ENCODE results near the gene WNT7B. TPM values are rescaled to one million over a fixed set of nuclear protein-coding genes. Genes with fewer than 3 reads are reported as not detected.

Gene WNT7B
- total RNA-seq, 1 experiment from 2014 or later, result 0.33 TPM

GRCh38 chr22:46024136-46024840 lies 47.3 kb upstream of the WNT7B start (continued):
- TF ChIP-seq ATF6 (CRISPR knock-in tag; IDR thresholded peaks at IDR 0.05) (no peak), ESRRA (CRISPR knock-in tag; IDR thresholded peaks at IDR 0.05; ENCODE audit: borderline replicate concordance) (no peak), HMGA2 (CRISPR knock-in tag; IDR thresholded peaks at IDR 0.05) (no peak)

- DNase-seq (ENCODE audit: low spot score) (peak; percentile 7), ATAC-seq (no peak)
- no peak overlapping the region for H3K27ac Mint-ChIP-seq
- POLR2A ChIA-PET, result no interaction called here
- H3K27me3 Mint-ChIP-seq (ENCODE audit: low read depth), result peaks cover 45% of the 10 kb centered on the region
- CTCF ChIA-PET, result interaction anchor here (0.6 to 1.8 kb wide), 3 partner anchors 11 to 42 kb away, joined by 3 to 5 read pairs (median 5); no protein-coding TSS in a partner anchor
- peaks cover 11% of the 10 kb centered on the region for H3K4me1 Mint-ChIP-seq
- H3K9me3 Mint-ChIP-seq, result no peaks in the 10 kb centered on the region
- H3K36me3 Mint-ChIP-seq, result no peaks in the 10 kb centered on the region
- no peak overlapping the region for H3K4me3 Mint-ChIP-seq
- TF ChIP-seq ZNF423 (CRISPR knock-in tag; IDR thresholded peaks at IDR 0.05) (no peak), GABPB1 (CRISPR knock-in tag; IDR thresholded peaks at IDR 0.05) (no peak), ATF2 (CRISPR knock-in tag; IDR thresholded peaks at IDR 0.05; ENCODE audit: borderline replicate concordance, low read depth) (no peak), ELF4 (CRISPR knock-in tag; IDR thresholded peaks at IDR 0.05; ENCODE audit: low read depth) (no peak), GRHL2 (CRISPR knock-in tag; IDR thresholded peaks at IDR 0.05; ENCODE audit: insufficient replicate concordance, severe bottlenecking) (no peak), ZNF512 (CRISPR knock-in tag; IDR thresholded peaks at IDR 0.05; ENCODE audit: borderline replicate concordance) (no peak), E2F4 (CRISPR knock-in tag; IDR thresholded peaks at IDR 0.05; ENCODE audit: borderline replicate concordance, low read depth) (no peak), SOX15 (CRISPR knock-in tag; IDR thresholded peaks at IDR 0.05) (no peak), AFF4 (CRISPR knock-in tag; IDR thresholded peaks at IDR 0.05; ENCODE audit: borderline replicate concordance) (no peak), RELA (CRISPR knock-in tag; IDR thresholded peaks at IDR 0.05; ENCODE audit: borderline replicate concordance) (no peak), ATF3 (CRISPR knock-in tag; conservative IDR thresholded peaks at IDR 0.05) (no peak), SMAD4 (CRISPR knock-in tag; IDR thresholded peaks at IDR 0.05) (no peak), TEAD1 (CRISPR knock-in tag; IDR thresholded peaks at IDR 0.05) (no peak), ZNF317 (CRISPR knock-in tag; IDR thresholded peaks at IDR 0.05; ENCODE audit: borderline replicate concordance, low read depth) (no peak), KAT7 (CRISPR knock-in tag; IDR thresholded peaks at IDR 0.05; ENCODE audit: borderline replicate concordance) (no peak), STAT6 (CRISPR knock-in tag; conservative IDR thresholded peaks at IDR 0.05; ENCODE audit: low read depth) (no peak), MYBL2 (CRISPR knock-in tag; IDR thresholded peaks at IDR 0.05) (no peak), NR2C2 (CRISPR knock-in tag; IDR thresholded peaks at IDR 0.05) (no peak), PRRX2 (CRISPR knock-in tag; IDR thresholded peaks at IDR 0.05) (no peak), ETV6 (CRISPR knock-in tag; IDR thresholded peaks at IDR 0.05) (no peak)
These were observed 46.6 kb upstream of the WNT7B start for GRCh38 chr22:46023558-46023981.
